Measurements from ENCODE around the gene WRAP53.

Gene WRAP53

DNA sequence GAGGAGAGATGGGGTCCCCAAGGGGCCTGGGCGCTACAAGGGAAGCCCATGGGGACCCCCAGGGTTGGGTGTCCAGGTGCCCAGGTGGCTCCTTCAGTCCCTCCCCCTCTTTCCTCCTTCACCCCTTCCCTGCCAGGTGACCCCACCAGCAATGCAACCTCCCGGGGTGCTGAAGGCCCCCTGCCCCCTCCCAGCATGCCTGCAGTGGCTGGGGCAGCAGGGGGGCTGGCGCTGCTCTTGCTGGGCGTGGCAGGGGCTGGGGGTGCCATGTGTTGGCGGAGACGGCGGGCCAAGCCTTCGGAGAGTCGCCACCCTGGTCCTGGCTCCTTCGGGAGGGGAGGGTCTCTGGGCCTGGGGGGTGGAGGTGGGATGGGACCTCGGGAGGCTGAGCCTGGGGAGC, 20.8 kb downstream of the WRAP53 start:
- DNase-seq (ENCODE audit: low read depth in 2 of 2): no peak

DNA sequence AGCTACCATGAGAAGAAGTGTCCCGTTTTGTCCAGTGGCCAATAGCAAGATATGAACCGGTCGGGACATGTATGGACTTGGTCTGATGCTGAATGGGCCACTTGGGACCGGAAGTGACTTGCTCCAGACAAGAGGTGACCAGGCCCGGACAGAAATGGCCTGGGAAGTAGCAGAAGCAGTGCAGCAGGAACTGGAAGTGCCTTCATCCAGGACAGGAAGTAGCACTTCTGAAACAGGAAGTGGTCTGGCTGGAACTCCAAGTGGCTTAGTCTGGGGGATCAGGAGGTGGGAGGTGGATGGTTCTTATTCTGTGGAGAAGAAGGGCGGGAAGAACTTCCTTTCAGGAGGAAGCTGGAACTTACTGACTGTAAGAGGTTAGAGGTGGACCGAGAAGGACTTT, 22.0 kb downstream of the WRAP53 start:
- no peak for DNase-seq (ENCODE audit: low read depth in 2 of 2)

DNA sequence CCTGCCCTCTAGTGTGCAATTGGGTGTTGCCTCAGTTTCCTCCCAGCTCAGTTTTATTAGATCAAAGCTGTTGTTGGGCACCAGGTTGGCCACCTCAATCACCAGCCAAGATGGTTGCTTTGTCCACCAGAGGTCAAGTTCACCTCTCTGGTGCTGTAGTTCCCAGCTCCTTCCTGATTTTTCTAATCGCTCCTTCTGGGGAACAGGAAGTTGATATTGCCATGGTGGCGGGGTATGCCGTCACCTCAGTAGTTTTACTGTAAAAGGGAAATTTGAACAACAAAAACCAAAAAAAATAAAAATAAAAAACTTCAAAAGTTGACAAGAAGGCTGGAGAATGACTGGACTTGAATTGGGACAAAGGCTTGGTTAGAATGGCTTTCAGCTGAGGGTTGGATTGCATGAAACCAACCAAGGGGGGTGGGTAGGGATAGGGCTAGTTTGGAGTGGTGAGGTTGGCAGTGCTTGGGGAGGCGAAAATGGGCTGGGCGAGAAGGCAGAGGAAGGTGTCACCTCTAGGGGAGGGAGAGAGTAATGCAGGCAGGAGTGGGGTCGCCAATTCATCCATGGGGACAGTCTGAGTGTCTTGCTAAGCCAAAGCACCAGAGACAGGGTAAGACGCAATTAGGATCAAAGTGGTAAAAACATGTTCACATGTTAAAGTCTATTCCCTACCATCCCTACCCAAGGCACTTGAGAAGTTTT, 22.9 kb downstream of the WRAP53 start:
- DNase-seq (ENCODE audit: low read depth in 2 of 2): no peak

GRCh38 chr17:7712111-7712771, 24.0 kb downstream of the WRAP53 start:
- no peak for DNase-seq (ENCODE audit: low read depth in 2 of 2)

DNA sequence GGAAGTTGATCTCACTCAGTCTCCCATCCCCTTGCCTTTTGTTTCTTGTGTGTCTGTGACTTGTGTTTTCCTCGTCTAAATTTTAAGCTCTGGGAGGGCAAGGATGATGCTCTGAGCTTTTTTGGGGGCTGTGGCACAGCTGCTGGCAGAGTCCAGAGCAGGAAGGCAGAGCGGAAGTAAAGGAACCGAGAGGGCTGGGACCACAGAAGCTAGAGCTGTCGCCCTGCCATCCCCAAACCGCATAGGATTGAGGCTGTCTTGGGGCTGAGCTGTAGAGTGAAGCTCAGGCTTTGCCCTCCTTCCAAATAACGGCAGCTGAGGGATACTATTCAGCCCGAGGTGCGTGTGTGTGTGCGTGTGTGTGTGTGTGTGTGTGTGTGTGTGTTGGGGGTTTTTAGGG, 25.5 kb downstream of the WRAP53 start:
- no peak for DNase-seq (ENCODE audit: low read depth in 2 of 2)

DNA sequence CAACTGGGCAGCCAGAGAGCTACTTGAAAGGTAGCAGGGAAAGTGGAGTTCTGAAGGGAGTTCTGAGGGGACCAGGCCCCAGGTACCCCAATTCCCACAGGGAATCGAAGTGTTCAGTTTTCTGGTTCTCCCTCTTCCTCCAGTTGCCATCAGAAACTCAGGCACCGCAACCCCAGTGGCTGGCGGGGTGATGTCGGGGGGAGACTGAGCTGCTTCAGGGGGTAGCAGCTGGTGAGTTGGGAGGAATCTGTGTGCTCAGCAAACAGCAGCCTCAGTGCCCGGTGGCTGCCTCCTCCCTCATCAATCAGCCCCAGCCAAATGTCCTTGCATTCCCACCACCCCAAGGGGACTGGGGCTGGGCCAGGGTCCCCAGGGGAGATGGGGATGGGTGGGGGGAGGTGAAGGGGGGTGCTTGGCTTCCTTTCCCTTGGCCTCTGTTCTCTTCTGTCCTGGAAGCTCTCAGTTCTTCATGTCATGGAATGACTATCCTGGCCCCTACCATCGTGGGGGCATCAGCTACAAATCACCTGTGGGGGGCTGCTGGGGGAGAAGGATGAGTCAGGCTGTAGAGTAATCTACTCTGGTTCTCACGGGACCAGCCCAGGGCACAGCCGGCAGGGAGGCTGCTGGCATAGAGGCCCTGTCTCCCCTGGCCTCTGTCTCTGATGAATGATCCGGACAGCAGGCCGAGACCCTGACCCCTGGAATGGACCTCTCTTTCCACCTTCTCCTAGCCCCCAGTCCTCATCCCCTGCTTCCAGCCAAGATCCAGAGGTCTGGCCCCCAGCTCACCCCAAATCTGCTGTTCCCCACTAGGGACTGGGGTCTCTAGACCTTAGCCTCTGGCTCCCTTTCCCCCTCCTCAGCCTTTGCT, 26.7 kb downstream of the WRAP53 start:
- DNase-seq (ENCODE audit: low read depth in 2 of 2): no peak

DNA sequence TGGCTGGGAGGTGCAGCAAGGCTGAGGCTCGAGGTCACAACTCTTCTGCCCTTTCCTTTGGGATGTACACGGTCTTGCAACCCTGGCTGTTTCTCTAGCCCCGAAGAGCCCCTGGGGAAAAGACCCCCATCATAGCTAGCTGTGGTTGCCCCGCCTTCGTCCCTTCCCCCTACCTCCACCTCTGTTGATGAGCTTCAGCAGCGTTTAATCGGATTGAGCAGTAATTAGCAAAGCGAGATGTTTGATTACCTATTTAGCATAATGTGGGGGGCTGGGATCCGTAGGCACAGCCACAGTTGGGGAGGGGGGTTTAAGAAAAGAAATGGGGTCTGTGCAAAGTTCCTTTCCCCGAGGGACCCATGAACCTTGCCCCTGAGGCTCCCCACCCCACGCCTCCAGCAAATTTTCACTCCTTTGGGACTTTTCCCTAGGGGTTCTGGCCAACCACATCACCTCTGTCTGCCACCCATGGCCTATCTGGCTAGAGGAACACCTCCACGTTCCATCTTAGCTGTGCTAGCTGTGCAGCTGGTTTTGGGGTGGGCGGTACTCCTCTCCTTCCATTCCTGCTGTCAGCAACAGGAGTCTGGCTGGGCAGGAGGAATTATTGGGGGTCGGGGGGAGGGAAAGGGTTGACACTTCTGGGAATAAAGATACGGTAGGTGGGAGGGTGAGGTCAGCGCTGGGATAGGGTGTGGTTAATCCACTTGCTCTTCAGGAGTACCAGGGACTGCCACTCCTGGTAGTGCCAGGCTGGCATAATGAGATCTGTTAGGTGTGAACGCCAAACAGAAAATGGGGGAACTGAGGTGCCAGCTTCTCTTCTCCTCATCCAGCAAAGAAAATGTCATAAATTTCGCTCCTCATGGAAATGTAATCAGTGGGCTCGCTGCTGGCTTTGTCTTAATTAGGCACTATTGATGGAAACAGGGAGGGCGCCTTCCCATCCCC, 27.9 kb downstream of the WRAP53 start:
- DNase-seq (ENCODE audit: low read depth in 2 of 2): no peak

DNA sequence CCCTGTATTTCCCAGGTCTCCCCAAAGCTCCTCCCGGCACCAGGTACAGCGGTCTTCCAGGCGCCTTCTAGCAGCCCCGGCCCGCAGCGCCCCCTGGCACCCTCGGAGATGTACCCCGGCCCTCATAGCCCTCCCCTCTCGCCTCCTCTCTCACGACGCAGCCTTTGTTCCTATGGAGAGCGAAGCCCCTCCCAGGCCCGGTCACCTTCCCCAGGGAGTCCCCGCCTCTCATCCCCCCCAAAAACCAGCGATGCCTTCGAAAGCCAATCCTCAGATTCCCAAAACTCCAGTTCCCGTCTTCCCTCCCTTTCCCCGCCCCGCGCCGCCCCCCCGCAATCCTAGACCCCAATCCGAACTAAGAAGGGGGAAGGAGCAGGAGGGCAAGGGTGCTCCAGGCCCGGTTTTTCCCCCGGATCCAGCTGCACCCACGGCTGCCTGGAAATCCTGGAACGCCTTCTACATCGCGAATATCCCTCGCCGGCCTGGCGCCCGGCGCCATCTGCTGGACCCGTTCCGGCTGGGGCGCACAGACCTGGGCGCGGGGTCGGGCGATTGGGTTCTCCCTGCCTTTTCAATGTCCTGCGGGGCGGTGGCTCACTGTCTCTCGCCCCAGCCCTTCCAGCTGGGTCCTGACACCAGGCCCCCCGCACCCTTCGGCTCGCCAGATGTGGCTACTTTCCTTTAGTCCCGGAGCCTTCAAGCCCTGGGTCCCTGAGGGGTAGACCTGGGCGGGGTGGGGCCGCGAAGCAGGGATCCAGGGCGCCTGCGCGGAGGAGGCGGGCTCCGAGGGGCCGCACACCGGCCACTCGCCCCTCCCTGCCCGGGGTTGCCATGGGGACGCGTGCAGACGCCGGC, 28.9 kb downstream of the WRAP53 start, which contains the start of gene DNAH2:
Gene DNAH2, plus strand, starts transcription at position 844 of the 855 bp plus-strand sequence. CDS start 1,991 bp downstream, outside the sequence.
- DNase-seq (ENCODE audit: low read depth in 2 of 2): peak in 1 of 2 donors; percentile 48

GRCh38 chr17:7717756-7718350, 29.6 kb downstream of the WRAP53 start:
- DNase-seq (ENCODE audit: low read depth in 2 of 2): no peak

GRCh38 chr17:7719661-7720060, 31.4 kb downstream of the WRAP53 start:
- DNase-seq (ENCODE audit: low read depth in 2 of 2): no peak

DNA sequence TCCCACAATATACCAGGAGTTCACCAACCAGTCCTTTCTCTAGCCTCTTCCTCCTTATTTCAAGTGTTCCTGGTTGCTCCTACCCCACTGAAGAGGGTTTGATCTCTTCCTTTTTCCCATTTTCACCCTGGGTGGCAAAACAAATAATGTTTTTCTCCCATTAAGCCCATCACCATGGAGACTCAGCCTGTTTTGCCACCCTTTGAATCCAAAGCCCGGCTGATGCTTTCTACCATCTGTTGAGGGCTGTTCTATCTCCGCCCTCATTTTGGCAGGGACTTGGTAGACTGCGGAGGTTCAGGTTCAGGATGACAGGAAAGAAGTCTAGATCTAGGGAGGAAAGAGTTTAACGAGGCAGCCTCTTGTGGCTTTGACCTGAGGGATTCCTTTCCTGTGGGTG, 31.8 kb downstream of the WRAP53 start:
- DNase-seq (ENCODE audit: low read depth in 2 of 2): no peak

DNA sequence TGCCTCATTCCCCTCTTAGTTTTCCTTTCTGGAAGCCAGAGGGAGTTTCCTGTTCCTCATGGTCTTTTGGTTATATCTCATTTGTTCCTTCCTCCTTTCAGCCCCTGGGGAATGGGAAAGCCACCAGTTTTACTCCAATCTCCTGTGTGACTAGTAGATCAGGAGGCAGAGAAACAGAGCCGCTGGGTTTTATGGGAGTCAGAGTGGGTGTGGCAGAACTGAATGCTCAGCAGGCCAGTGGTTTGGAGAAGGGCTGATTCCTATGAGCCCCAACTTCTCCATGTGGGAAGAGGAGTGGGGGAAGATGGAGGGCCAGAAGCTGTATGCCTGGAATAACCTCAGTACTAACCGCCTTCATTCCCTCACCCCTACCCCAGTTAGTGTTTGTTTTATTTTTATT, 33.3 kb downstream of the WRAP53 start:
- DNase-seq (ENCODE audit: low read depth in 2 of 2): no peak

DNA sequence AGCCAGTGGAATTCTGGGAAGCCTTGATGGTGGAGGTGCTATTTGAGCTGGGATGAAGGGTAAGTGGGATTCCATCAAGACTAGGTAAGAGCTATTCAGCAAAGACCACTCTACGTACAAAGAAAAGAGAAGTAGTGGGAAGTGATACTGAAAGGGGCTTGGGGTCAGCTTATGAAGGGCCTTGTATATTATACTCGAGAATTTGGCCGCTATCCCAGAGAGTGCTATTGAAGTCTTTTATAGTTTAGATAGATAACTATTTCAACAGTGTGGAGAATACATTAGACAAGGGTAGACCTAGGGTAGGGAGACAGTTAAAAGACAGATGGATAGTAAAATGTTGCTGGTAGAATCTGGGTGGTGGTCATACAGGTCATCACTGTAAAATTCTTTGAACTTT, 39.6 kb downstream of the WRAP53 start:
- no peak for DNase-seq (ENCODE audit: low read depth in 2 of 2)

DNA sequence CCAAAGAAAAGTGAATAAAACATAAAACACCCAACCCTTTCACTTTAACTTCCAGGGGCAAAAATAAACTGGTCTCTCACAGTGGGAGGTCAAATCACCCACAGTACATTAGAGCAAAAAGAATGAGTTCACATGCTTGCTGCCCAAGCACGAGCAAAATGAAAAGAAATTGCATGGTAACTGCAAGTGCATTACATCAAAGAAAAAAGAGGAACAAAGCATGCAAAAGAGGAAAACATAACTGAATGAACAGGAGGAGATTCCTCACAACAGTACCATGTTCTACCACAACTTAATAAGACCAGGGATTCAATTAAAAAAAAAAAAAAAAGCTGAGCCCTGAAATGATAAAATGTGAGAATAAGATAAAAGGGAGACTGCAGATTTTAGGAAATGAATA, 41.5 kb downstream of the WRAP53 start:
- no peak for DNase-seq (ENCODE audit: low read depth in 2 of 2)

- no peak for DNase-seq (ENCODE audit: low read depth in 2 of 2)
Measured at GRCh38 chr17:7732981-7733539, 44.8 kb downstream of the WRAP53 start.

- no peak for DNase-seq (ENCODE audit: low read depth in 2 of 2)
Measured at GRCh38 chr17:7737601-7738000, 49.3 kb downstream of the WRAP53 start.

- DNase-seq (ENCODE audit: low read depth in 2 of 2): no peak
Measured at GRCh38 chr17:7739746-7740145, 51.5 kb downstream of the WRAP53 start.

GRCh38 chr17:7740481-7741001, 52.3 kb downstream of the WRAP53 start:
- no peak for DNase-seq (ENCODE audit: low read depth in 2 of 2)

DNA sequence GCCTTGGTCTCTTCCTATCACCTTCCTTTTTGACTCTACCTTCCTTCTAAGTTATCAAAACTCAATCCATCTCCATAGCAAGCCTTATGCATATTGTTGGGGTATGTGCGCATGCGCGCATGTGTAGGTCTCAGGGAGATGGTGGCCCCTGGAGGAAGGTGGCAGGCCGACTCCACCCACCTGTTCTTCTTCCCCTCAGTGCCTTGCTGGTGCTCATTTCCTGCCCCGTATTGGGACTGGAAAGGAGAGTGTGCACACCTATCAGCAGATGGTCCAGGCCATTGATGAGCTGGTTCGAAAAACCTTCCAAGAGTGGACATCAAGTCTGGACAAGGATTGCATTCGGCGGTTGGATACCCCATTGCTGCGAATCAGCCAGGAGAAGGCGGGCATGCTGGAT, 54.5 kb downstream of the WRAP53 start:
- DNase-seq (ENCODE audit: low read depth in 2 of 2): no peak
